Psoas muscle (tissue), 8 donors: ENCODE results near the gene KRT5. TPM values are rescaled to one million over a fixed set of nuclear protein-coding genes. Genes with fewer than 3 reads are reported as not detected.

Source experiments
- ATAC-seq, 4 donors: fragments of 200-7000 bp; cut with Tn5 transposase; one replicate each; pipeline ENCODE4 v1.9.1; 2020; ENCODE audit warnings: moderate library complexity in 3 of 4, mild to moderate bottlenecking in 2 of 4
- DNase-seq, 2 donors: peaks; one replicate each; pipeline ENCODE4 v3.0.0-alpha.2; 2020
- H3K27ac ChIP-seq: fragments of 200-600 bp; one replicate; pipeline ENCODE4 v1.8.0; 2022
- H3K27me3 ChIP-seq, 3 donors: fragments of 200-600 bp in 1 of 3; one replicate each; pipeline versions ENCODE4 v1.6.1 to v1.8.0; 2013 to 2022; ENCODE audit warnings: low read length in 2 of 3, mild to moderate bottlenecking in 2 of 3, moderate library complexity in 1 of 3; ENCODE audit not compliant: insufficient read depth in 3 of 3
- H3K36me3 ChIP-seq, 2 donors: fragments of 200-600 bp in 1 of 2; one replicate each; pipeline versions ENCODE4 v1.6.1 to v1.8.0; 2013 to 2022; ENCODE audit warnings: low read depth in 1 of 2, mild to moderate bottlenecking in 1 of 2, moderate library complexity in 1 of 2; ENCODE audit not compliant: insufficient read depth in 1 of 2
- H3K4me1 ChIP-seq: fragments of 200-600 bp; one replicate; pipeline ENCODE4 v1.8.0; 2022
- H3K4me3 ChIP-seq: fragments of 200-600 bp; one replicate; pipeline ENCODE4 v1.8.0; 2022; ENCODE audit warnings: mild to moderate bottlenecking
- H3K9me3 ChIP-seq: fragments of 200-600 bp; one replicate; pipeline ENCODE4 v1.8.0; 2022
- CTCF ChIP-seq: fragments of 200-600 bp; IDR thresholded peaks from one replicate; pipeline ENCODE4 v1.8.0; 2022; ENCODE audit warnings: antibody characterized with exemption
- WGBS, 3 donors: extraction: QIAGEN DNeasy Blood & Tissue Kit; methylation state at CpG; one replicate each; pipeline versions ENCODE4 v1.1.6 to v1.1.7; 2013; 5-methylcytosine and 5-hydroxymethylcytosine counted together
- intact Hi-C, 2 donors: fragments of 100-400 bp; cut with DNase I; formaldehyde crosslinking; loops; one replicate each; pipeline versions ENCODE4 v1.11.0 to v1.14.2; 2022
- polyA plus RNA-seq, 3 donors: library from polyadenylated mRNA; stranded (reverse); fragments of 200-250 nt; gene quantifications; one replicate each; pipeline ENCODE4 v1.2.3, GENCODE V29; 2013
- total RNA-seq, 4 donors: library from RNA; stranded (reverse); fragmentation: NEBNext Ultra II Directional in 2 of 4; extraction: Animal tissue kit (Norgen Biotek cat#: 25700) in 2 of 4; gene quantifications; one replicate each; pipeline versions ENCODE4 v1.2.1 to v1.2.4, GENCODE V29; 2021 to 2023
- donor health status: healthy with polysubstance abuse.
- donor health status: DM: no; HTN: no; CAD: no; lungs with moderate emphysema.
- donor health status: Bipolar disorder and iron deficiency.
- donor health status: healthy.
- donor health status: DM: yes; HTN: yes; CAD: no.
- donor health status: DM: no; HTN: no; CAD: no.
- donor health status: DM: no; HTN: no; CAD: no.
- donor health status: DM: yes; HTN: yes; CAD: no.

KRT5 gene
- total and polyA plus RNA-seq, 7 donors, result 0.21 to 1.4 (median 0.73) TPM; not detected in 1

GRCh38 chr12:52531566-52532300 is 11.5 kb upstream of the KRT5 start:
- DNase-seq, result no peak
- 62 to 83% (median 80%) methylated on average over 17 to 18 of the region's 18 CpGs for WGBS, 3 donors

GRCh38 chr12:52530905-52531304 is 10.7 kb upstream of the KRT5 start:
- no peaks in the 10 kb centered on the region for H3K27me3 ChIP-seq
- 91 to 94% (median 92%) methylated on average over 2 of the region's 2 CpGs for WGBS, 3 donors
- H3K4me1 ChIP-seq, result no peaks in the 10 kb centered on the region
- no peaks in the 10 kb centered on the region for H3K9me3 ChIP-seq
- no peaks in the 10 kb centered on the region for H3K36me3 ChIP-seq
- no peak overlapping the region for H3K4me3 ChIP-seq
- no peak for DNase-seq
- TF ChIP-seq CTCF, result no peak
- intact Hi-C loops, result no loop called here
- H3K27ac ChIP-seq, result no peak overlapping the region
- no peak for ATAC-seq

More at GRCh38 chr12:52531566-52532300, 11.5 kb upstream of the KRT5 start:
- intact Hi-C loops, result no loop called here
- H3K27ac ChIP-seq, result no peak overlapping the region
- no peaks in the 10 kb centered on the region for H3K4me1 ChIP-seq
- no peaks in the 10 kb centered on the region for H3K9me3 ChIP-seq
- H3K4me3 ChIP-seq, result no peak overlapping the region
- no peak for TF ChIP-seq CTCF
- ATAC-seq, result no peak
- H3K36me3 ChIP-seq, result no peaks in the 10 kb centered on the region
- H3K27me3 ChIP-seq, result no peaks in the 10 kb centered on the region

GRCh38 chr12:52530366-52530765 is 10.2 kb upstream of the KRT5 start:
- TF ChIP-seq CTCF, result no peak
- no peaks in the 10 kb centered on the region for H3K4me1 ChIP-seq
- H3K27ac ChIP-seq, result no peak overlapping the region
- WGBS, 3 donors, result 55 to 61% (median 58%) methylated on average over 2 of the region's 2 CpGs
- no peaks in the 10 kb centered on the region for H3K27me3 ChIP-seq
- DNase-seq (no peak), ATAC-seq (no peak)
- H3K36me3 ChIP-seq, result no peaks in the 10 kb centered on the region
- no peak overlapping the region for H3K4me3 ChIP-seq
- intact Hi-C loops, result no loop called here
- no peaks in the 10 kb centered on the region for H3K9me3 ChIP-seq

- Histone ChIP-seq H3K4me3 (no peak overlapping the region), H3K27ac (no peak overlapping the region), H3K36me3 (no peaks in the 10 kb centered on the region), H3K4me1 (no peaks in the 10 kb centered on the region), H3K9me3 (no peaks in the 10 kb centered on the region), H3K27me3 (peaks cover 0 to 2% (median 2%) of the 10 kb centered on the region in 3 donors)
- DNase-seq, result no peak
- TF ChIP-seq CTCF, result no peak
- intact Hi-C loops, result no loop called here
- ATAC-seq, result no peak
- WGBS, 3 donors, result 96 to 97% (median 96%) methylated on average over 9 of the region's 9 CpGs
Measured at GRCh38 chr12:52529846-52530245, 9.7 kb upstream of the KRT5 start.

GRCh38 chr12:52529417-52529816 is 9.2 kb upstream of the KRT5 start:
- H3K9me3 ChIP-seq, result no peaks in the 10 kb centered on the region
- 74 to 86% (median 76%) methylated on average over 2 of the region's 2 CpGs for WGBS, 3 donors
- H3K4me3 ChIP-seq, result no peak overlapping the region
- H3K27me3 ChIP-seq, result peaks cover 0 to 5% (median 2%) of the 10 kb centered on the region in 3 donors
- H3K36me3 ChIP-seq, result no peaks in the 10 kb centered on the region
- TF ChIP-seq CTCF, result no peak
- intact Hi-C loops, result no loop called here
- H3K4me1 ChIP-seq, result no peaks in the 10 kb centered on the region
- no peak for DNase-seq
- no peak overlapping the region for H3K27ac ChIP-seq
- no peak for ATAC-seq
